Hematopoietic multipotent progenitor cell treated with erythropoietin and hydrocortisone succinate and interleukin-3 and kit ligand, for 4 days (in vitro differentiated cells): ENCODE results near the gene KLHL3.
"Not testable (repeated sequence)": the region's sequence is repeated elsewhere in the genome, so short reads cannot be mapped to it uniquely, and the experiment has no call there.

Experiments used
- DNase-seq: peaks from one replicate; pipeline ENCODE4 v3.0.0-alpha.2; 2015

KLHL3 gene, protein sequence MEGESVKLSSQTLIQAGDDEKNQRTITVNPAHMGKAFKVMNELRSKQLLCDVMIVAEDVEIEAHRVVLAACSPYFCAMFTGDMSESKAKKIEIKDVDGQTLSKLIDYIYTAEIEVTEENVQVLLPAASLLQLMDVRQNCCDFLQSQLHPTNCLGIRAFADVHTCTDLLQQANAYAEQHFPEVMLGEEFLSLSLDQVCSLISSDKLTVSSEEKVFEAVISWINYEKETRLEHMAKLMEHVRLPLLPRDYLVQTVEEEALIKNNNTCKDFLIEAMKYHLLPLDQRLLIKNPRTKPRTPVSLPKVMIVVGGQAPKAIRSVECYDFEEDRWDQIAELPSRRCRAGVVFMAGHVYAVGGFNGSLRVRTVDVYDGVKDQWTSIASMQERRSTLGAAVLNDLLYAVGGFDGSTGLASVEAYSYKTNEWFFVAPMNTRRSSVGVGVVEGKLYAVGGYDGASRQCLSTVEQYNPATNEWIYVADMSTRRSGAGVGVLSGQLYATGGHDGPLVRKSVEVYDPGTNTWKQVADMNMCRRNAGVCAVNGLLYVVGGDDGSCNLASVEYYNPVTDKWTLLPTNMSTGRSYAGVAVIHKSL

GRCh38 chr5:137735555-137736284, at the start of gene KLHL3:
KLHL3 (minus strand) TSS chr5:137736089; CDS start chr5:137735646, 443 bp downstream.
- DNase-seq = peak; percentile 63

- peak; percentile 57 for DNase-seq
These were observed 47.2 kb upstream of the KLHL3 start for GRCh38 chr5:137782984-137783536.

DNA sequence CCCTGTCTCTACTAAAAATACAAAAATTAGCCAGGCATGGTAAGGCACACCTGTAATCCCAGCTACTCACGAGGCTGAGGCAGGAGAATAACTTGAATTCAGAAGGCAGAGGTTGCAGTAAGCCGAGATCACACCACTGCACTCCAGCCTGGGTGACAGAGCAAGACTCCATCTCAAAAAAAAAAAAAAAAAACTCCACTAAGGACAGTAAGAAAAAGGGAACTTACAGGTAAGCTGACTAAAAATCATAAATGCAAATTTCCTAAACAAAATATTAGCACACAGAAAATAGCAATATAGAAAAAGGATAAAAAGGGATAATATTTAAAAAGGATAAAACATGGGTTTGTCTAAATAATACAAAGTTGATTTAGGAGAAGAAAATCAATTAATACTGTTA, 46.2 kb upstream of the KLHL3 start:
- DNase-seq = no peak

DNA sequence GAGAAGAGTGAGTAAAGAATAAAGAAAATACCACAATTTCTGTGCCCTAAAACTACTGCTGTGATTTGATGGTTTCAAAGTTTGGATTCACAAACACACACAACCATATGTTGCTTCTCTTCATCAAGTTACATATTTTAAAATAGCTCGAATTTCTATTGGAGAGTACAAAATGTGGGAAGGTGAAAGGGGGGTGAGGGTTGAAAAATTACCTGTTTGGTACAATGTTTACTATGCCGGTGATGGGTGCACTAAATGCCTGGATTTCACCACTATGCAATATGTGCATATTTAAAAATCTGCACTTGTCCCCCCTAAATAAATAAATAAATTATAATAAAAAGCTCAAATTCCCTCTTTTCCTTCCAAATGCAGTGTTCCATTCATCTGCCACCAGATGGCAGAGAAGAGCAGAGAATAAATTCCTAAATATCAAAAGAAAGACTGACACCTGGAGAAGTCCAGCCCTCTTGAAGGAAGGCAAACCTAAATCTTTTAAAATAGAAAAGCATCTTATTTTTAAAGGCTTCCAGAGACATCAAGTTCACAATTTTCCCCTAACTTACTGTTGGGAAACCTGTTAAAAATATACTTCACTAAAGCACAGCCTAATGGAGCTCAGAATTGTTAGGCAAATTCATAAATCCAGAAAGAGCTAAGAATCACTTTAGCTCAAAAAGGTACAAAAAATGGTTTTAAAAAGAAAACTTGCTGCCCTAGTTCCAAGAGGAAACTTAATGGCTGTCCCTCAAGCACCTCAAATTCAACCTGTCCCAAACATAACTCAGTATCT, 43.1 kb upstream of the KLHL3 start:
- DNase-seq = peak; percentile 73

GRCh38 chr5:137767937-137768336, 32.0 kb upstream of the KLHL3 start:
- not testable (repeated sequence) for DNase-seq

DNA sequence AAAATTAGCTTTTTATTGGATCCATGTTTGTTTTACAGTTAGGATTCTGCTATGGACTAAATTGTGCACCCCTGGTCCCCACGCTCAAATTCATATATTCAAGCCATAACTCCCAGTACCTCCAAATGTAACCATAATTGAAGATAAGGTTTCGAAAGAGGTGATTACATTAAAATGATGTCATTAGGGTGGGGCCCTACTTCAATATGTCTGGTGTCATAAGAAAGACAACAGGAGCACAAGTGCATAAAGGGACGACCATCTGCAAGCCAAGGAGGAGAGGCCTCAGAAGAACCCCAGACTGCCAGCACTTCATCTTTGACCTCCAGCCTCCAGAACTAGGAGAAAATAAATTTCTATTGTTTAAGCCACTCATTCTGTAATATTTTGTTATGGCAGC, 25.7 kb upstream of the KLHL3 start:
- DNase-seq = no peak

DNA sequence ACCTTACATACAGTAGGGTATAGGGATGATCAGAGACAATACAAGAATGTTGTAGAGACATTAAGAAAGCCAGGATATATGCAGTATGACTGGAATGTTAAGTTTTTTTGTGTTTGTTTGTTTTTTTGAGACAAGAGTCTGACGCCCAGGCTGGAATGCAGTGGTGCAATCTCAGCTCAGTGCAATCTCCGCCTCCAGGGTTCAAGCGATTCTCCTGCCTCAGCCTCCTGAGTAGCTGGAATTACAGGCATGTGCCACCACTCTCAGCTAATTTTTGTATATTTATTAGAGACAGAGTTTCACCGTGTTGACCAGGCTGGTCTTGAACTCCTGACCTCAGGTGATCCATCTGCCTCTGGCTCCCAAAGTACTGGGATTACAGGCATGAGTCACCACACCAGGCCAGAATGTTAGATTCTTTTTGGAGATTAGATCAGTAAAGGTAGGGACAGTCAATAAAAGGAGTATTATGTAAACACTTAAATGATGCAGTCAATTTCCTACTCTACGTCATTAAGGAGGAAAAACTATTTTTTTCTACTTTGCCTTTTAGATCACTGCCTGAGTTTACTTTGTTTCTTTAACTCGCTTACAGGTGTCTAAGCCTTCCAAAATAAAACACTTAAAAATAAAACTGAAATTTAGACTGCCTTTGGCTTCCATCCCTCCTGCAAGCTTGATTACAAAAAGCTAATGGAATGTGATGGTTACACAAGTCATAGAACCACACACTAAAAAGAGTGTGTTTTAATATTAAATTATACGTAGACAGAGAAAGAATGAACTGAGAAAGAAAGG, 25.0 kb upstream of the KLHL3 start:
- no peak for DNase-seq

- DNase-seq = no peak
These were observed 24.4 kb upstream of the KLHL3 start for GRCh38 chr5:137760294-137760693.

GRCh38 chr5:137758715-137759306, 22.9 kb upstream of the KLHL3 start:
- DNase-seq = no peak

DNA sequence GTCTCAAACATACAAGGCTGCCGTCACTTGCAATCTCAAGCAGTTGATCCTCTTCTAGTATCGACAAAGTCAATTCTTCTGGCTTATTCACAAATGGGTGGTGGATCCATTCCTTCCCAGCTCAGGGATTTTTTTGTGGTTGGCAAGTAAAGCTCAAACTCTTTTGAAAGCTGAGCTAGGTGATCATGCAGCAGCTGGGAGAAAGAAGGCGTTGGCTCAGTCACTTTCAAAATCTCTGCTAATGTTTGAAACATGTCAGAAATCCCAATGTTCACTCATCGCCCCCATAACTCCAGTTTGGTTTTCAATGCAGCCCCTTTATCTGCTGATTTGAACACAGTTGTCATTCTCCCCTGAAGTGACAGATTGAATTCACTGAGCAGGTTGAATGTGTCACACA, 22.2 kb upstream of the KLHL3 start:
- DNase-seq = no peak

DNA sequence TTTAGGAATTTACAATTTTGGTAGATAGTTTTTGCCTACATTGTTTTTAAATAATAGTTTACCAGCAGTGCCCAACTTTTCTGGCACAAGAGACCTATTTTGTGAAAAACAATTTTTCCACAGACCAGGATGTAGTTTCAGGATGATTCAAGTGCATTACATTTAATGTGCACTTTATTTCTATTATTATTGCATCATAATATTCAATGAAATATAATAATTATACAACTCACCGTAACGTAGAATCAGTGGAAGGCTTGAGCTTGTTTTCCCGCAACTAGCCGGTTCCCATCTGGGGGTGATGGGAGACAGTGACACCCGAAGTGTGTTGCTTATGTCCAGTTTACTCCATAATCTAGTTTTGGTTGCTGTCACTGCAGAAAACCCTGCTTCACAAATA, 21.7 kb upstream of the KLHL3 start:
- no peak for DNase-seq

DNA sequence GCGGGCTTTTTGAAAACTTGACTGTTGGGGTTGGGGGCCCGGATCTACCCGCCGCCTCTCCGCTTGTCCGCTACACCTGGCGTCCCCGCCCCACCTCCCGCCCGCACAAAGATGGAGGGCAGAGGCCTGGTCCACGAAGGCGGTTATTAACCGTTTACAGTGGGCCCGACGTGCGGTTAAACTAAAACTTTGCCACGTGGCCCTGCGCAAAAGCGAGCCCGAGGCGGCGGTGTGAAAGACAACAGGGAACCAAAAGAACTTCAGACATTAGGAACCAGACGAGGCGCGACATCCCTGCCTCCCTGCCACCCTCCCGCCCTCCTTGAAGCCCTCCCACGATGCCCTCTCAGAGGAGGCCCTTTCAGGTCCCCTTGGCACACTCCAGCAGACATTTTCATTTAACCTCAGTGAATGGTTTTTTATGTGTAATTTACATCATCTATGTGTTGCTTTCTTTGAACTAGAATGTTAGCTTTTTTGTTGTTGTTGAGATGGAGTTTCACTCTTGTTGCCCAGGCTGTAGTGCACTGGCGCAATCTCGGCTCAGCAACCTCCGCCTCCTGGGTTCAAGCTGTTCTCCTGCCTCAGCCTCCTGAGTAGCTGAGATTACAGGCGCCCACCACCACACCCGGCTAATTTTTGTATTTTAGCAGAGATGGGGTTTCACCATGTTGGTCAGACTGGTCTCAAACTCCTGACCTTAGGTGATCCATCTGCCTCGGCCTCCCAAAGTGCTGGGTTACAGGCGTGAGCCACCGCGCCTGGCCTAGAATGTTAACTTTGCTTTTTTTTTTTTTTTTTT, 19.3 kb upstream of the KLHL3 start:
- no peak for DNase-seq

DNA sequence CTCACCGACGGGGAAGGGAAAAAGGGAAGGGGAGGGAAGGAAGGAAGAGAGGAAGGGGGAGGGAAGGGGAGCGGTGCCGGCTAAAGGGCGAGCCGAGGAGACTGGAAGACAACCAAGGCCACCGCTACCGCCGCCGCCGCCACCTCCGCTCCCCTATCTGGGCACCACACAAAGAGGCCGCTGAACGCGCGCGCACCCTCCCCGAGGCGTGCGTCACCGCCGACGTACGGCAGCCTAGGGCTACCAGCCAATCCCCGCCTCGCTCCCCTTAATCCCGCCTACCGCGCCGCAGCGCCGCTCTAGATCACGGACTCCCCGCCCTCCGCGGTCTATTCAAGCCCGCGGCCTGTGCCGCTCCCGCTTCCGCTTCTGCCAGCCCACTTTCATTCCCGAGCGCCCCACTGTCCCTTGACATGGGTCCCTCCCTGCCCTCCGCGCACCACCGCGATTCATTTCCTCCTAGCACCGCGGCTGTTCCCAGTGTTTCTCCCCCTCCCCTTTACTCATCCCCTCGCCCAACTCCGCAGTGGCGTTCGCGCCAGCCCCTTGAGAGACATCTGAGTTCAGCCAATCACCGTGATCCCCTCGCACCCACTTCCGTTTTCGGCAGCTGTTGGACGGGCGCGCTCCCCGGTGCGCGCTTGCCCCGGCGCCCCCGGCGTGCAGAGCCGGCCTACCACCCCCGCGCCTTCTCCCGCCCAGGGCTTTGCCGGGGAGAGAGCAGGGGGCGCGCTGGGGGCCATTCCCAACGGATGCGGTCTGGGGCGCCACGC, 18.5 kb upstream of the KLHL3 start, which contains the start of gene HNRNPA0:
Gene HNRNPA0 (minus strand): TSS at position 176 of the 773 bp plus-strand sequence. CDS start 297 bp downstream, outside the sequence.
- DNase-seq = peak; percentile 98

DNA sequence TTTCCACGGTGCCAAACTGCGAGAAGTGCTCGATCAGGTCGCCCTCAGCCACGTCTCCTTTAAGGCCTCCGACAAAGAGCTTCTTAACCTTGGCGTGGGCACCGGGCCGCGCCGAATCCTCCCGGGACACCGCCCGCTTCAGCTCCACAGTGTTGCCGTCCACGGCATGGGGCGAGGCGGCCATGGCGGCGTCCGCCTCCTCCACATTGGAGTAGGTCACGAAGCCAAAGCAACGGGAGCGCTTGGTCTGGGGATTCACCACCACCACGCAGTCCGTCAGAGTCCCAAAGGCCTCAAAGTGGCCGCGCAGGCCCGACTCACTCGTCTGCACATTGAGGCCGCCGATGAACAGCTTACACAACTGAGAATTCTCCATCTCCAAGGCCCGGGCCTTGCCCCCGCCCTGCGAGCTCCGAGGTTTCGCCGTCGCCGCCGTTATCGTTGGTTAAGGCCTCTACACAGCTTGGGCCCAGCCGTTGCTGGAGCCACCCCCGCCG, 17.9 kb upstream of the KLHL3 start:
- DNase-seq = no peak

DNA sequence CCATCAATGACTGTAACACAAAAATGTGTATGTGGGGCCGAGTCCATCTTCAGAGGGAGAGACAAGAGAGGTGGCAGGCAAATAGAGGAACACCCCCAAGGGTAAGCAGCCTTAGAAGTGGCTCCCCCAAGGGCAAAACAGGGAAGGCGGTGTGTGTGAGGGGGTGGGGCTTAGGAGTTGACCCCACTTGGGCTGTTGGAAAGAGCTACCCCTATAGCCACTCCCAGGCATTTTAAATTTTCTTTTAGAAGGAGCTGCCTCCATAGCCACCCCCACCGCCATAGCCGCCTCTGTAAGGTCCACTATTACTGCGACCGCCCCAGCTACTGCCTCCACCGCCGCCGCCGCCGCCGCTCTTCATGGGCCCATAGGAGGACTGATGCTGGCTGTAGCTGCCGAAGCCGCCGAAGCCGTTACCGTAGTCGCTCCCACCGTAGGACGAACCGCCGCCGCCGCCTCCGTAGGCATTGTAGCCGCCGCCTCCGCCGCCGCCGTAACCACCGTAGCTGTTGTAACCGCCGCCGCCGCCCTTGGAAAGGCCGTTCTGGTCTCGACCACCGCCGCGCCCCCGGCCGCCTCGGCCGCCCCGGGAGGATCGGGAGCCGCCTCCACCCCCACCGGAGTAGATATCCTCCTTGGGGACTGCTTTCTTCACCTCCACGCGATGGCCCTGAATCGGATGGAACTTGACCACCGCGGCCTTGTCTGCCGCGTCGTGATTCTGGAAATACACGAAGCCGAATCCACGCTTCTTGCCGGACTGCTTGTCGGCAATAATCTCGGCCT, 17.2 kb upstream of the KLHL3 start:
- DNase-seq = peak; percentile 84

GRCh38 chr5:137751869-137752491, 16.1 kb upstream of the KLHL3 start:
- peak; percentile 84 for DNase-seq

DNA sequence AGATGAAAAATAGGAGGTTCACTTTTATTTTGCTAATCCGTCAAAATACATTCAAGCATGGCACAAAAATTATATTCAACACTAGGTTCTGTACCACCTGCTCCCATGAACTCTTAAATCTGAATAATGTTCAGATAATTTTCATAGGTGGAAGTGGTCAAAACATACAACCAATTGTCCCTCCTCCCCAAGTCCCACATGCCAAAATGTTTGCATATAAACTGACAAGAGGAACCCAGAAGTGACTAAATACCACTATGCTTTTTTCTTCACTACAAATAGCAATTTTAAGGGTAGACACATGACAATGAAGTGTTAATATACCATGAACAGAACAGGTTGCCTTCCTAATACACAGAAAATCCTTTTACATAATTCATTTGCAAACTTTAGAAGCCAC, 14.5 kb upstream of the KLHL3 start:
- no peak for DNase-seq

DNA sequence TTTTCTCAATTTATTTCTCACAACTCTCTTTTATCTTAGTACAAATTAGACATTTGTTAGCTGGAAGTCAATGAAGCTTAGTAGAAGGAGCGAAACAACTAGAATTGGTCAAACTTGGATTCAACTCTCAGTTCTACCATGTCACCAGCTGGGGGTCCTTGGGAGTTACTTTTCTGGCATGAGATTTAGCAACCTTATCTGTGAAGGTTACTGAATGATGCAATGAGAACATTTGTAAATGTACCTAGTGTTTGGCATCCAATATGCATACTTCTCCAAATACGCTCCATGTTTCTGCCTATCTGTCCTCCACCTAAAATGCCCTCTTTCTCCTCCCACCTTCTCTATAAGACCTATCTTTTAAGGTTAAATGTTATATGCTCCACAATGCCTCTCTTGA, 12.0 kb upstream of the KLHL3 start:
- DNase-seq = peak; percentile 26
